ENCODE measurements around the gene CACTIN.
"Not testable (repeated sequence)": the region's sequence is repeated elsewhere in the genome, so short reads cannot be mapped to it uniquely, and the experiment has no call there.

DNA sequence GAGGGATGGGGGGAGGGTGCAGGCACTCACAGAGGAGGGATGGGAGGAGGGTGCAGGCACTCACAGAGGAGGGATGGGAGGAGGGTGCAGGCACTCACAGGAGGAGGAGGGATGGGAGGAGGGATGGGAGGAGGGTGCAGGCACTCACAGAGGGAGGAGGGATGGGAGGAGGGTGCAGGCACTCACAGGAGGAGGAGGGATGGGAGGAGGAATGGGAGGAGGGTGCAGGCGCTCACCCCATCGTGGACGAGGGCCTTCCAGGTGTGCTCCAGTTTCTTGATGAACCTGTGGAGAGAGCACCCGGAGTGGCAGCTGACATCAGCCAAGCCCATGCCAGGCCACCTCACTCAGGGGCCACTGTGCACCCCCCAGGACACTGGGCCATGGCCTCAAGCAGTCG, 20.5 kb upstream of the CACTIN start:
- TF ChIP-seq, protein P1, sequence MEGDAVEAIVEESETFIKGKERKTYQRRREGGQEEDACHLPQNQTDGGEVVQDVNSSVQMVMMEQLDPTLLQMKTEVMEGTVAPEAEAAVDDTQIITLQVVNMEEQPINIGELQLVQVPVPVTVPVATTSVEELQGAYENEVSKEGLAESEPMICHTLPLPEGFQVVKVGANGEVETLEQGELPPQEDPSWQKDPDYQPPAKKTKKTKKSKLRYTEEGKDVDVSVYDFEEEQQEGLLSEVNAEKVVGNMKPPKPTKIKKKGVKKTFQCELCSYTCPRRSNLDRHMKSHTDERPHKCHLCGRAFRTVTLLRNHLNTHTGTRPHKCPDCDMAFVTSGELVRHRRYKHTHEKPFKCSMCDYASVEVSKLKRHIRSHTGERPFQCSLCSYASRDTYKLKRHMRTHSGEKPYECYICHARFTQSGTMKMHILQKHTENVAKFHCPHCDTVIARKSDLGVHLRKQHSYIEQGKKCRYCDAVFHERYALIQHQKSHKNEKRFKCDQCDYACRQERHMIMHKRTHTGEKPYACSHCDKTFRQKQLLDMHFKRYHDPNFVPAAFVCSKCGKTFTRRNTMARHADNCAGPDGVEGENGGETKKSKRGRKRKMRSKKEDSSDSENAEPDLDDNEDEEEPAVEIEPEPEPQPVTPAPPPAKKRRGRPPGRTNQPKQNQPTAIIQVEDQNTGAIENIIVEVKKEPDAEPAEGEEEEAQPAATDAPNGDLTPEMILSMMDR (IDR thresholded peaks at IDR 0.05) = not testable (repeated sequence)
- TF ChIP-seq POLR2AphosphoS5, EP300, POLR2A (IDR thresholded peaks at IDR 0.05): not testable (repeated sequence)

Measured in sigmoid colon (tissue), 4 donors.